Activated CD4-positive, CD25-positive, alpha-beta regulatory T cell treated with anti-CD3 and anti-CD28 coated beads, Interleukin-2, amount 50 U/mL, for 16 hours (primary cell): ENCODE results near the gene VWCE.
"Not testable (repeated sequence)": the region's sequence is repeated elsewhere in the genome, so short reads cannot be mapped to it uniquely, and the experiment has no call there.

Experiments used
- DNase-seq: peaks from one replicate; pipeline ENCODE4 v3.0.0-alpha.2; 2020; ENCODE audit warnings: low read depth, low spot score

VWCE gene

GRCh38 chr11:61212202-61212601 lies 82.9 kb downstream of the VWCE start:
- DNase-seq: not testable (repeated sequence)

GRCh38 chr11:61211327-61211952 lies 83.7 kb downstream of the VWCE start:
- not testable (repeated sequence) for DNase-seq

GRCh38 chr11:61210629-61211028 lies 84.5 kb downstream of the VWCE start:
- not testable (repeated sequence) for DNase-seq
